ENCODE results near the gene STARD7.

Gene STARD7

GRCh38 chr2:96218508-96219131, 10.0 kb upstream of the STARD7 start:
- no peak for TF ChIP-seq GATA1 (IDR thresholded peaks at IDR 0.05; ENCODE audit: low read depth, low read length)
- TF ChIP-seq POLR2A (IDR thresholded peaks at IDR 0.05; ENCODE audit: low read length) = no peak
- no peak for DNase-seq

GRCh38 chr2:96214554-96214953, 5.9 kb upstream of the STARD7 start:
- no peak for DNase-seq
- TF ChIP-seq GATA1 (IDR thresholded peaks at IDR 0.05; ENCODE audit: low read depth, low read length) = no peak
- no peak for TF ChIP-seq POLR2A (IDR thresholded peaks at IDR 0.05; ENCODE audit: low read length)

DNA sequence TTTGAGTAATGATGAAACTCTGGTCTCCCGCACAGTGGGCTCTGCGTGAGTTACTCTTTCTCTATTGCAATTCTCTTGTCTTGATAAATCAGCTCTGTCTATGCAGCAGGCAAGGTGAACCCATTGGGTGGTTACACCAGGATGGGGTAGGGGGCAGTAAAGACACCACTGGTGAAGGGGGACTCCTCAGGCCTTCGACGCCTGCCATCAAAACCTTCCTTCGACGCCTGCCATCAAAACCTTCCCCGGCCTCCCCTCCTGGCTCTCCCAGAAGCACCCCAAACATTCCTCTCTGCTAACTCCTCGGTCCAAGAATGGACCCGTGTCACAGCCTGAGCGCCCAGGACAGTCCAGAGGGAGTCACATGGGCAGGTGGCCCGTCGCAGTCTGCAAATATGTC, 4.8 kb upstream of the STARD7 start:
- no peak for DNase-seq
- TF ChIP-seq GATA1 (IDR thresholded peaks at IDR 0.05; ENCODE audit: low read depth, low read length) (no peak), POLR2A (IDR thresholded peaks at IDR 0.05; ENCODE audit: low read length) (no peak)

- no peak for DNase-seq
- TF ChIP-seq POLR2A (IDR thresholded peaks at IDR 0.05; ENCODE audit: low read length) = no peak
- no peak for TF ChIP-seq GATA1 (IDR thresholded peaks at IDR 0.05; ENCODE audit: low read depth, low read length)
Measured at GRCh38 chr2:96212339-96212738, 3.7 kb upstream of the STARD7 start.

DNA sequence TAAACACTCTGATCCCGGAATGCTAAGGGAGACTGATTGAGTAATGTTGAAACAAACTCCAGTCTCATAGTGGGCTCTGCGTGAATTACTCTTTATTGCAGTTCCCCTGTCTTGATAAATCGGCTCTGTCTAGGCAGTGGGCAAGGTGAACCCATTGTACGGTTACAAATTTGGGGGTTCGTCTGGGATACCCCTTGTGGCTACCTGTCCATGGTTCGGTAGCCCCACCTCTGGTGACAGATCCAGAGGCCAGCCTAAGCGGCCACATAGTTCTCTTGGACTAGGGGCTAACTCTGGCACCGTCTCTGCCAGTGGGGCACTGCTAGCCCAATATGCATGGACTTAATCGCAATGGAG, 1.1 kb upstream of the STARD7 start:
- TF ChIP-seq POLR2A (IDR thresholded peaks at IDR 0.05; ENCODE audit: low read length) = no peak
- TF ChIP-seq GATA1 (IDR thresholded peaks at IDR 0.05; ENCODE audit: low read depth, low read length) = no peak
- no peak for DNase-seq

DNA sequence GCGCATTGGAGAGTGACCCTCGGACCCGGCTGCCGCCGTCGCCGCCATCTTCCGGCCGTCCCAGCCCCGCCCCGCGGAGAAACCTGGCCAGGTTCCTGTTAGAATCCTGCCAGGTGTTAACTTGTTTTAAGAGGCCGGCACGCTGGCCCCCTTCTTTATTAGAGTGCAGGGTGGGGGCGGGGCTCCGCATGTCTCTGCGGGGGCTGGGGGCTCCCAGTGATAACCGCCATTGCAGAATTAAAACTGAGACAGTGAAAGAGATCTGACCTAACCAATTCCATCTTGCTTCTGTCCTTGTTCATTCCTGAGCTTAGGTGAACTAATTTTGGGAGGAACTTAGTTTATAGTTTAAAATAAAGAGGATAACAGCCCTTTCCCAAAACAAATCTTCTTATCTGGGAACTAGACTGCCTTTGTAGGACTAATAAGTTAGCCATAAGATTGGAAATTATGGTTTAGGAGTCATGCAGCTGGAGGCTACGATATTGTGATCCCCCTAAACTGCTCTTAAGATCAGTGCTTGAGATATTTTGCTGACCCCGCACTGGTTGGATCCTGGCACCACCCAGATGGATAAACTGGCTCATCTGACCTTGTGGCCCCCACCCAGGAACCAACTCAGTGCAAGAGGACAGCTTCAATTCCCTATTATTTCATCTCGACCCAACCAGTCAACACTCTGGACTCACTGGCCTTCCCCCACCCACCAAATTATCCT, 543 bp upstream of the STARD7 start:
- peak; percentile 57 for DNase-seq
- no peak for TF ChIP-seq GATA1 (IDR thresholded peaks at IDR 0.05; ENCODE audit: low read depth, low read length)

GRCh38 chr2:96207774-96208142, 869 bp downstream of the STARD7 start:
- TF ChIP-seq POLR2A (IDR thresholded peaks at IDR 0.05; ENCODE audit: low read length) (no peak), GATA1 (IDR thresholded peaks at IDR 0.05; ENCODE audit: low read depth, low read length) (no peak)
- peak in 1 of 2 experiments; percentile 59 for DNase-seq

DNA sequence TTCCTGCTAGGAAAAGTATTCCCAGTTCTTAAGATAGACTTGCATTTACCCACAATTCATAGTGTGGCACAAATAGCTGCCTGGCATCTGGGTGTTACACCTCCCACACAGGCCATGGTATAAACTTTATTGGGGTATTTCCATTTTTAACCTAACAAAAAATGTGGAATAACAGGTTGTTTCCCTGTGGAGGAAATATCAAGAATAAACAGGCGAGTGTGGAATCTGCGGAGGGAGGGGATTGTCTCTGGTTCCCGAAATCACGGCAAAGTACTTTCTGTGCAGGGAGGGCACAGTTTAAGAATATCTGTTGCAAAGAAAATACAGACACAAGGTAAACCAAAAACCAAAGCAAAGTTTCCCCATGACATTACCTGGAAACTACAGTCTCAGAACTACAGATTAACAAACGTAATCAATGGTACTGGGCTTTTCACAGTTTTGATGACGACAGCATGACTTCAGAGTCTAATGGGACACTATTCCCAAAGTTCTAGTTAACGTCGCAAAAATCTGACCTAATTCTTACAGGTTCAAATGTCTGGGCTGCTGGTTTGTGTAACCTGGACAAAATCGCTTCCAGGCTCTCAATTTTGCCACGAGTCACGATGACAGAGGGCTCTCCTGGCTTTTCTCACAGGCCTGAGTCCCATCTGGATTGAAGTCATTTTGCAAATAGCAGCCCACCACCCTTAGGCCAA, 1.4 kb downstream of the STARD7 start:
- TF ChIP-seq POLR2A (IDR thresholded peaks at IDR 0.05; ENCODE audit: low read length) = no peak
- TF ChIP-seq GATA1 (IDR thresholded peaks at IDR 0.05; ENCODE audit: low read depth, low read length) = no peak
- DNase-seq = peak; percentile 58 to 76

DNA sequence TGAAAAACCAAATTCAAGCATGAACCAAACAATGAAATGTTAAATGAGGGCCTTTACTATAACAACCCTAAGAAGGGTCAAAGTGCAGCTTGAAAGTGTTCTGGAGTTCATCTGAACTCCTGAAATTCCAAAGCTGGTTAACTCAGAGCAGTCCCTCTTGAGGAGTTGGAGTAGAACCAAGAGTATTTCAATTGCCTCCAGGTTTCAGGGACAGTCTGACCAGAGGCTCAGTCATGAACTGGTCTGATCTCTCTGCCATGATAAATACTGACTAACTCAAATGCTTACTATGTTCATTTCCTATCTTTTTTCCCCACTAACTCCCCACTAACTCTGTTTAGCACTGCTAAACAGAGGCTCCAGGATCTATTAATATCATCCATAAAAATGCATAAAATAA, 2.7 kb downstream of the STARD7 start:
- peak; percentile 19 to 46 for DNase-seq
- TF ChIP-seq GATA1 (IDR thresholded peaks at IDR 0.05; ENCODE audit: low read depth, low read length) = no peak
- no peak for TF ChIP-seq POLR2A (IDR thresholded peaks at IDR 0.05; ENCODE audit: low read length)

GRCh38 chr2:96204836-96205624, 3.6 kb downstream of the STARD7 start:
- TF ChIP-seq POLR2A (IDR thresholded peaks at IDR 0.05; ENCODE audit: low read length) = no peak
- no peak for TF ChIP-seq GATA1 (IDR thresholded peaks at IDR 0.05; ENCODE audit: low read depth, low read length)

DNA sequence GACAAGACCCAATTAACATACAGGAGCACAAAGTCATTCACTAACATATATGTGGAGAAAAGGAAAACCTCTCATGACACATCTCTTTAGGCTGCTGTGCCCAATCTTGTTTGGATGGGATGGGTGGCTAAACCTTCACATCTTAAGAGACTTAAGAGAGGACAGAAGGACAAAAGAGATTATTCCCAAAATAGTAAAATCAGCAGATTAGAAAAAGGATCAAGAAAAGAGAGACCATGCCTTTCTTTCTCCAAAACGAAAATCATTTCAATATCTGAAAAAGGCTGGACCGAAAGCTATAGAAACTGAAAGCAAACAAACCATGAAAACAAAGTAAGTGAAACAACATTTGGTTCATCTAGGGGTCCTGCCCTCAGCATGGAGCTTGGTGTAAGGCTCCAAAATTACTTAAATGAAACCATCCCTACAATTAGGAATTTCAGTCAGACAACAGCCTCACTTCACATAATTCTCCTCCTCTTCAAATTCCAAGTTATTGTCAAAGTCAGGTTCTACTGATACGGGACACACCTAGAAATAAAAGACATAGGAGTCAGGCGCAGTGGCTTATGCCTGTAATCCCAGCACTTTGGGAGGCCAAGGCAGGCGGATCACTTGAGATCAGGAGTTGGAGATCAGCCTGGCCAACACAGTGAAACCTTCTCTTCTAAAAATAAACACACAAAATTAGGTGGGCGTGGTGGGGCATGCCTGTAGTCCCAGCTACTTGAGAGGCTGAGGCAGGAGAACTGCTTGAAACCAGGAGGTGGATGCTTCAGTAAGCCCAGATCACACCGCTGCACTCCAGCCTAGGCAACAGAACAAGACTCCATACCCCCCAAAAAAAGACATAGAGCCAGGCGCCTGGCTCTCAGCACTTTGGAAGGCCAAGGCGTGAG, 5.2 kb downstream of the STARD7 start:
- no peak for DNase-seq
- TF ChIP-seq GATA1 (IDR thresholded peaks at IDR 0.05; ENCODE audit: low read depth, low read length) (no peak), POLR2A (IDR thresholded peaks at IDR 0.05; ENCODE audit: low read length) (no peak)

More at GRCh38 chr2:96204836-96205624, 3.6 kb downstream of the STARD7 start:
- DNase-seq = no peak

- no peak for DNase-seq
Measured at GRCh38 chr2:96202152-96202854, 6.3 kb downstream of the STARD7 start.

More at GRCh38 chr2:96202152-96202854, 6.3 kb downstream of the STARD7 start:
- TF ChIP-seq GATA1 (IDR thresholded peaks at IDR 0.05; ENCODE audit: low read depth, low read length) (no peak), POLR2A (IDR thresholded peaks at IDR 0.05; ENCODE audit: low read length) (no peak)
